GM12878 (cell line): Measurements from ENCODE around the gene CDHR5. TPM values are rescaled to one million over a fixed set of nuclear protein-coding genes. Genes with fewer than 3 reads are reported as not detected.

ENCODE experiments used
- ATAC-seq: fragments of 200-7000 bp; cut with Tn5 transposase; 3 replicates; pipeline ENCODE4 v1.9.1; 2020; ENCODE audit warnings: mild to moderate bottlenecking, moderate library complexity
- BruUV-seq: library from RNA; stranded (reverse); fragments of 400-500 nt; replicated peaks from 2 replicates; lab custom pipeline; 2021; lab: Mats Ljungman, UMichigan
- CTCF ChIA-PET: fragments of 300-600 bp; sonication (Branson Sonifier 250); formaldehyde crosslinking; extraction: SDS; loops from one replicate; lab custom pipeline; 2021; ENCODE audit warnings: inconsistent platforms; lab: Yijun Ruan, JAX
- POLR2A ChIA-PET: fragments of 350-600 bp; formaldehyde crosslinking; extraction: SDS; loops from one replicate; lab custom pipeline; 2021; ENCODE audit warnings: inconsistent platforms; lab: Charles Lee
- RAD21 ChIA-PET: fragments of 300-600 bp; sonication (Branson Sonifier 250); formaldehyde crosslinking; loops from one replicate; lab custom pipeline; 2023; ENCODE audit warnings: antibody characterized with exemption; ENCODE audit not compliant: unreplicated experiment; lab: Charles Lee
- SMC1A ChIA-PET: fragments of 300-600 bp; sonication (Branson Sonifier 250); formaldehyde crosslinking; loops from one replicate; lab custom pipeline; 2023; ENCODE audit not compliant: unreplicated experiment, uncharacterized antibody; lab: Charles Lee
- DNase-seq: peaks from one replicate; pipeline ENCODE4 v3.0.0-alpha.2; 2011; ENCODE audit warnings: low read depth, low spot score
- FAIRE-seq: peaks from 3 replicates; lab custom pipeline; 2011; peaks lifted over from hg19 to GRCh38; lab: Jason Lieb, UNC
- H2AFZ ChIP-seq: 2 replicates; pipeline ENCODE4 v1.6.0; 2011; ENCODE audit warnings: low read depth, low read length, control low read depth; ENCODE audit not compliant: control insufficient read depth
- H3K27ac ChIP-seq: 2 replicates; pipeline ENCODE4 v1.5.1; 2011; ENCODE audit warnings: control low read depth; ENCODE audit not compliant: control insufficient read depth, insufficient read depth
- H3K27me3 ChIP-seq, 2 experiments: replicated peaks in 1 of 2; 2 replicates each; pipeline versions ENCODE4 v1.6.0 to v1.6.1; 2011; ENCODE audit warnings: low read length in 1 of 2; ENCODE audit not compliant: control insufficient read depth in 2 of 2, insufficient read depth in 2 of 2
- H3K36me3 ChIP-seq, 2 experiments: 2 replicates each; pipeline ENCODE4 v1.5.1; 2011; ENCODE audit warnings: low read length in 1 of 2; ENCODE audit not compliant: control insufficient read depth in 2 of 2, insufficient read depth in 2 of 2
- H3K4me1 ChIP-seq: 2 replicates; pipeline ENCODE4 v1.6.1; 2011; ENCODE audit warnings: mild to moderate bottlenecking, low read length, moderate library complexity, mixed read lengths; ENCODE audit not compliant: control insufficient read depth, insufficient read depth
- H3K4me2 ChIP-seq: 2 replicates; pipeline ENCODE4 v1.6.0; 2011; ENCODE audit warnings: control low read depth; ENCODE audit not compliant: control insufficient read depth, insufficient read depth
- H3K4me3 ChIP-seq: fragments of 200-600 bp; sonication (generic); 2 replicates; pipeline ENCODE4 v1.5.1; 2016
- H3K79me2 ChIP-seq: 2 replicates; pipeline ENCODE4 v1.6.0; 2011; ENCODE audit warnings: low read length; ENCODE audit not compliant: control insufficient read depth, insufficient read depth
- H3K9ac ChIP-seq: 2 replicates; pipeline ENCODE4 v1.8.0; 2011; ENCODE audit warnings: low read length, control low read depth, mixed read lengths; ENCODE audit not compliant: control insufficient read depth, insufficient read depth
- H3K9me3 ChIP-seq: replicated peaks from 3 replicates; pipeline ENCODE4 v1.5.1; 2011; ENCODE audit warnings: mild to moderate bottlenecking, low read length; ENCODE audit not compliant: control insufficient read depth, insufficient read depth
- H4K20me1 ChIP-seq: 2 replicates; pipeline ENCODE4 v1.6.0; 2011; ENCODE audit not compliant: control insufficient read depth, insufficient read depth
- ATF7 ChIP-seq: fragments of 450-650 bp; IDR thresholded peaks from 2 replicates; pipeline ENCODE4 v1.6.1; 2016; ENCODE audit warnings: low read depth, mild to moderate bottlenecking
- BACH1 ChIP-seq: fragments of 450-650 bp; IDR thresholded peaks from 2 replicates; pipeline ENCODE4 v1.6.1; 2017; ENCODE audit warnings: mild to moderate bottlenecking, borderline replicate concordance
- BHLHE40 ChIP-seq, 2 experiments: fragments of 450-650 bp in 1 of 2; IDR thresholded peaks; 2 replicates each; pipeline ENCODE4 v1.6.1; 2011 to 2017; ENCODE audit warnings: low read depth in 2 of 2, borderline replicate concordance in 1 of 2, improper control_type of control experiment in 1 of 2, low read length in 1 of 2, mild to moderate bottlenecking in 1 of 2
- CBX3 ChIP-seq: fragments of 200-600 bp; sonication (generic); IDR thresholded peaks from 2 replicates; pipeline ENCODE4 v1.6.1; 2016; ENCODE audit warnings: low read depth, borderline replicate concordance
- CREM ChIP-seq: IDR thresholded peaks from 2 replicates; pipeline ENCODE4 v1.6.1; 2014; ENCODE audit warnings: antibody characterized with exemption, low read depth
- ESRRA ChIP-seq: IDR thresholded peaks from 2 replicates; pipeline ENCODE4 v1.6.1; 2012; ENCODE audit warnings: mild to moderate bottlenecking, low read length, improper control_type of control experiment
- EZH2 ChIP-seq: IDR thresholded peaks from 2 replicates; pipeline ENCODE4 v1.6.1; 2012; ENCODE audit warnings: low read depth, mild to moderate bottlenecking, control low read depth, inconsistent platforms, low read length, borderline replicate concordance; ENCODE audit not compliant: control insufficient read depth
- MEF2B ChIP-seq: fragments of 450-650 bp; IDR thresholded peaks from 2 replicates; pipeline ENCODE4 v1.6.1; 2018; ENCODE audit warnings: mild to moderate bottlenecking, moderate library complexity; ENCODE audit not compliant: partially characterized antibody, poor library complexity, severe bottlenecking
- NFXL1 ChIP-seq: fragments of 450-650 bp; IDR thresholded peaks from 2 replicates; pipeline ENCODE4 v1.6.1; 2017; ENCODE audit warnings: antibody characterized with exemption, mild to moderate bottlenecking, borderline replicate concordance
- PAX5 ChIP-seq: IDR thresholded peaks from 2 replicates; pipeline ENCODE4 v1.6.1; 2011; ENCODE audit warnings: low read depth, low read length, borderline replicate concordance
- PML ChIP-seq: IDR thresholded peaks from 2 replicates; pipeline ENCODE4 v1.6.1; 2012; ENCODE audit warnings: low read length, inconsistent platforms
- POU2F2 ChIP-seq: IDR thresholded peaks from 3 replicates; pipeline ENCODE4 v1.6.1; 2011; ENCODE audit warnings: low read depth, mild to moderate bottlenecking, low read length, borderline replicate concordance
- SIX5 ChIP-seq: IDR thresholded peaks from 2 replicates; pipeline ENCODE4 v1.6.1; 2011; ENCODE audit warnings: mild to moderate bottlenecking, low read depth, low read length, moderate library complexity; ENCODE audit not compliant: severe bottlenecking
- SMAD5 ChIP-seq: IDR thresholded peaks from 2 replicates; pipeline ENCODE4 v1.6.1; 2016; ENCODE audit warnings: antibody characterized with exemption, low read depth
- SUPT20H ChIP-seq: IDR thresholded peaks from 2 replicates; pipeline ENCODE4 v1.6.1; 2011; ENCODE audit warnings: low read depth, mild to moderate bottlenecking, low read length, moderate library complexity, borderline replicate concordance; ENCODE audit not compliant: control insufficient read depth
- TARDBP ChIP-seq: IDR thresholded peaks from 2 replicates; pipeline ENCODE4 v1.6.1; 2016; ENCODE audit warnings: borderline replicate concordance
- TCF3 ChIP-seq: IDR thresholded peaks from 2 replicates; pipeline ENCODE4 v1.6.1; 2012; ENCODE audit warnings: low read depth, mild to moderate bottlenecking, low read length, borderline replicate concordance; ENCODE audit not compliant: insufficient read depth
- YY1 ChIP-seq: IDR thresholded peaks from 2 replicates; pipeline ENCODE4 v1.6.1; 2011; ENCODE audit warnings: low read depth, mild to moderate bottlenecking, low read length
- ZNF207 ChIP-seq: fragments of 450-650 bp; IDR thresholded peaks from 2 replicates; pipeline ENCODE4 v1.6.1; 2014; ENCODE audit warnings: antibody characterized with exemption, mild to moderate bottlenecking, borderline replicate concordance
- ZNF217 ChIP-seq: fragments of 450-650 bp; IDR thresholded peaks from 2 replicates; pipeline ENCODE4 v1.6.1; 2017; ENCODE audit warnings: antibody characterized with exemption, mild to moderate bottlenecking
- ZNF274 ChIP-seq: IDR thresholded peaks from one replicate; pipeline ENCODE4 v1.8.0; 2011; ENCODE audit not compliant: insufficient read length, insufficient read depth
- ZNF622 ChIP-seq: fragments of 450-650 bp; IDR thresholded peaks from 2 replicates; pipeline ENCODE4 v1.6.1; 2017; ENCODE audit warnings: mild to moderate bottlenecking, inconsistent platforms
- WGBS: methylation state at CpG from one replicate; pipeline ENCODE4 v1.1.6; 2016; ENCODE audit warnings: low lambda C conversion rate; ENCODE audit not compliant: insufficient replicate concordance, insufficient coverage; ENCODE audit errors: missing lambda C conversion rate; 5-methylcytosine and 5-hydroxymethylcytosine counted together
- in situ Hi-C: fragments of 300-500 bp; cut with MboI; formaldehyde crosslinking; loops from 9 replicates; pipeline ENCODE4 v1.14.3; 2018; ENCODE audit warnings: mixed read lengths
- intact Hi-C: fragments of 100-400 bp; cut with micrococcal nuclease; formaldehyde crosslinking; loops from one replicate; pipeline ENCODE4 v1.14.2; 2022; ENCODE audit not compliant: unreplicated experiment
- polyA plus RNA-seq, 11 experiments: library from polyadenylated mRNA; depleted of rRNA in 4 of 11; unstranded in 6 of 11; stranded (reverse) in 5 of 11; fragments of >200 nt; fragmentation: Nextera tagmentation in 4 of 11; fragmentation: Illumina TruSeq in 1 of 11; extraction: Ambion mirVana in 4 of 11; extraction: Trizol in 1 of 11; gene quantifications; 1 replicate in 1 of 11; 2 replicates in 10 of 11; pipeline versions ENCODE4 v1.2.1 to v1.2.3, GENCODE V29; 2011 to 2016; ENCODE audit warnings: inconsistent platforms in 2 of 11, missing spikeins in 2 of 11, low read depth in 1 of 11
- total RNA-seq, 4 experiments: library from RNA; depleted of rRNA in 3 of 4; stranded (reverse); fragments of >200 nt in 3 of 4; fragmentation: Illumina TruSeq in 1 of 4; extraction: Trizol in 1 of 4; gene quantifications; 2 replicates each; pipeline versions ENCODE4 v1.2.1 to v1.2.3, GENCODE V29; 2013 to 2021

The CDHR5 gene
- total and polyA plus RNA-seq, 10 of the 15 experiments (the other 5 are each of a cell fraction or from before 2014, with no cell fraction given) = 0.06 TPM; not detected in 9

GRCh38 chr11:584287-584686 is 40.5 kb downstream of the CDHR5 start:
- in situ Hi-C loops (no loop called here), intact Hi-C loops (no loop called here)
- Histone ChIP-seq H3K27ac (no peak overlapping the region), H4K20me1 (peaks cover 12% of the 10 kb centered on the region), H3K4me3 (no peak overlapping the region), H3K4me2 (no peak overlapping the region), H2AFZ (no peak overlapping the region), H3K4me1 (no peaks in the 10 kb centered on the region; the same call in 1 of the 2 replicates), H3K9me3 (no peaks in the 10 kb centered on the region), H3K27me3 (no peaks in the 10 kb centered on the region), H3K79me2 (peaks cover 23% of the 10 kb centered on the region), H3K9ac (no peak overlapping the region), H3K36me3 (peaks cover 15 to 33% of the 10 kb centered on the region in 2 experiments)
- ChIA-PET SMC1A (no interaction called here), POLR2A (interaction anchor here (0.6 kb wide), 1 partner anchor 133 kb away, joined by 5 read pairs; no protein-coding TSS in a partner anchor), RAD21 (interaction anchor here (0.7 kb wide), 1 partner anchor 220 kb away, joined by 3 read pairs; no protein-coding TSS in a partner anchor), CTCF (no interaction called here)
- FAIRE-seq = no peak
- BruUV-seq = no TSS peak
- no peak for TF ChIP-seq SMAD5
- TF ChIP-seq SIX5 = no peak
- TF ChIP-seq POU2F2 = no peak
- TF ChIP-seq TCF3 = no peak
- TF ChIP-seq BACH1 = no peak
- TF ChIP-seq EZH2 = no peak
- TF ChIP-seq CBX3 = no peak
- TF ChIP-seq PML = no peak
- DNase-seq = no peak
- WGBS = 90% methylated on average over 10 of the region's 10 CpGs
- no peak for ATAC-seq

- TSS peak; percentile 49 for BruUV-seq
- H3K4me3 ChIP-seq = no peak overlapping the region
- peaks cover 9 to 23% of the 10 kb centered on the region in 2 experiments for H3K36me3 ChIP-seq
- ChIA-PET POLR2A (no interaction called here), RAD21 (no interaction called here), CTCF (interaction anchor here (0.6 kb wide), 1 partner anchor 32 kb away, joined by 3 read pairs; no protein-coding TSS in a partner anchor), SMC1A (no interaction called here)
- FAIRE-seq = no peak
- no peak overlapping the region for H2AFZ ChIP-seq
- H3K9ac ChIP-seq = no peak overlapping the region
- intact Hi-C loops = no loop called here
- 95% methylated on average over 17 of the region's 17 CpGs for WGBS
- DNase-seq = no peak
- no peak for ATAC-seq
- H4K20me1 ChIP-seq = peaks cover 28% of the 10 kb centered on the region
- H3K79me2 ChIP-seq = peaks cover 49% of the 10 kb centered on the region
- H3K9me3 ChIP-seq = no peaks in the 10 kb centered on the region
- H3K27ac ChIP-seq = no peak overlapping the region
- H3K27me3 ChIP-seq = no peaks in the 10 kb centered on the region
- in situ Hi-C loops = no loop called here
- H3K4me1 ChIP-seq = peaks cover 12% of the 10 kb centered on the region
- H3K4me2 ChIP-seq = no peak overlapping the region
- no peak for TF ChIP-seq PAX5
- no peak for TF ChIP-seq ZNF217
- no peak for TF ChIP-seq CREM
- TF ChIP-seq NFXL1 = no peak
- TF ChIP-seq TARDBP = no peak
- TF ChIP-seq ESRRA = no peak
- TF ChIP-seq SIX5 = no peak
- TF ChIP-seq SUPT20H = no peak
- TF ChIP-seq ZNF207 = no peak
- TF ChIP-seq ZNF622 = no peak
- no peak for TF ChIP-seq YY1
- TF ChIP-seq ZNF274 = no peak
- TF ChIP-seq MEF2B = no peak
- TF ChIP-seq ATF7 = no peak
- no peak for TF ChIP-seq BHLHE40 (IDR thresholded peaks at IDR 0.05; ENCODE audit: borderline replicate concordance in 1 of 2, low read depth in 2 of 2, low read length in 1 of 2)
Observed at GRCh38 chr11:581752-582151, 43.0 kb downstream of the CDHR5 start.
